Thyroid gland (tissue), 4 donors: ENCODE results near the gene RBP4.

Experiments used
- POLR2A ChIP-seq, 2 donors: fragments of 450-650 bp; IDR thresholded peaks; one replicate each; pipeline ENCODE4 v1.6.1; 2017; ENCODE audit warnings: antibody characterized with exemption in 2 of 2, mild to moderate bottlenecking in 2 of 2, moderate library complexity in 1 of 2
- TF ChIP-seq, protein P1 (sequence below), 6 experiments: fragments of 200-600 bp in 3 of 6; fragments of 450-650 bp in 3 of 6; sonication (generic) in 3 of 6; IDR thresholded peaks; one replicate each; pipeline ENCODE4 v1.5.1; 2016 to 2019; ENCODE audit warnings: antibody characterized with exemption in 6 of 6, mild to moderate bottlenecking in 2 of 6, inconsistent platforms in 1 of 6, moderate library complexity in 1 of 6

DNA sequence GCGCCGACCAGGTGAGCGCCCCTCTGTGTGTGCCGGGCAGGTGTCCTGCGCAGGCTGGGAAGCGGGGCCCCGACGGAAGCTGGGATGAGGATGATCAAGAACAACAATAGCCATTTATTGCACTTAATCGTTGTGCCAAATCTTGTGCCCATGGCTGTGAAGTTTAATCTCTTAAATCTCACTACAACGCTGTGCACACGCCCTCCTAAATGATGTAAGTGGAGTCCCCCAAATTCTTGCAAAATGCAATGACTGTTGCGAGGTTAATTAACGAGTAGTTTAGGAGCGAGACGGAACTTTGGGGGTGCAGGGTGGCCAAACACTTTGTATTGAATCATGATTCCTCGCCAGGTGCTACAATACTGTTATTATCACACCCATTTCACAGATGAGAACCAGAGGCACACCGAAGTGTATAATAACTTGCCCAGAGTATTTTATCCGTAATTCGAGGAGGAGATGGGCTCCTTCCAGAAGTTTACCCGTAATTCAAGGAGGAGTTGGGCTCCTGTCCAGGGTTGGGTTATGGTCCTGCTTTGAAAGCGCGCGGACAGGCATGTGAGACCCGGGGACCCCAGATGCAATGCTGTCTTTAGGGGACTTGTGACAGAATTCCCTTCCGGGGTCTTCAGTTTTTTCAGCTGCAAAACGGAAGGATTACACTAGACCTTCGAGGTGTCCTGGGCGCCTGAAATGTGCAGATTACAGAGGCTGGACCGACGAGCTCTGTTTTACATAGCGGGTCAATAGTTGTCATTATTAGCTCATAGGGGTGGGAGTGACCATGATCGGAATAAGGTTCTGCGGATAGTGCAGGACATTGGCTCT is 33.5 kb downstream of the RBP4 start:
- TF ChIP-seq, protein P1, sequence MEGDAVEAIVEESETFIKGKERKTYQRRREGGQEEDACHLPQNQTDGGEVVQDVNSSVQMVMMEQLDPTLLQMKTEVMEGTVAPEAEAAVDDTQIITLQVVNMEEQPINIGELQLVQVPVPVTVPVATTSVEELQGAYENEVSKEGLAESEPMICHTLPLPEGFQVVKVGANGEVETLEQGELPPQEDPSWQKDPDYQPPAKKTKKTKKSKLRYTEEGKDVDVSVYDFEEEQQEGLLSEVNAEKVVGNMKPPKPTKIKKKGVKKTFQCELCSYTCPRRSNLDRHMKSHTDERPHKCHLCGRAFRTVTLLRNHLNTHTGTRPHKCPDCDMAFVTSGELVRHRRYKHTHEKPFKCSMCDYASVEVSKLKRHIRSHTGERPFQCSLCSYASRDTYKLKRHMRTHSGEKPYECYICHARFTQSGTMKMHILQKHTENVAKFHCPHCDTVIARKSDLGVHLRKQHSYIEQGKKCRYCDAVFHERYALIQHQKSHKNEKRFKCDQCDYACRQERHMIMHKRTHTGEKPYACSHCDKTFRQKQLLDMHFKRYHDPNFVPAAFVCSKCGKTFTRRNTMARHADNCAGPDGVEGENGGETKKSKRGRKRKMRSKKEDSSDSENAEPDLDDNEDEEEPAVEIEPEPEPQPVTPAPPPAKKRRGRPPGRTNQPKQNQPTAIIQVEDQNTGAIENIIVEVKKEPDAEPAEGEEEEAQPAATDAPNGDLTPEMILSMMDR (IDR thresholded peaks at IDR 0.05): no peak
- TF ChIP-seq POLR2A (IDR thresholded peaks at IDR 0.05): no peak
